NCI-H1930 (cell line): Measurements from ENCODE around the gene CDK19.
"Not testable (repeated sequence)": the region's sequence is repeated elsewhere in the genome, so short reads cannot be mapped to it uniquely, and the experiment has no call there.

Experiments
- DNase-seq, 2 experiments: peaks; one replicate each; lab custom pipeline; 2025; lab: John Stamatoyannopoulos, UW

Gene CDK19

GRCh38 chr6:110813338-110814101 lies 1.7 kb downstream of the CDK19 start:
- no peak for DNase-seq

DNA sequence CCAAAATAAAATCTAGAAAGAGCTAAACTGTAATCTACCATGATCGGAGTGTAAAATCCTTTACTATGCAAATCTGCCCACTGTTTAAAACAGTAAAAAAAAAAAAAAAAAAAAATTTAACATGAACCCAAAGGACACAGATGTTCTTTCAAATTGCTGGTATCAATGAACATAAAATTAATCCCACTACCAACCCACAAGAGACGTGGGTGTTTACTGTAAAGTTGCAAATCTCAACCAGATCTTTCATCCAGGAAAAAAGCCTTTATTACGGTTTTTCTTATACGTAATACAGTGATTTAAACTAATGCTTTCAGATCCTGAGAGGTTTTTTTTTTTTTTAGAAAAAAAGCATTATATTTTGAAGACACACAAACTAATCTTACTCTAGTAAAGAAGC lies 2.5 kb downstream of the CDK19 start:
- DNase-seq, result no peak

DNA sequence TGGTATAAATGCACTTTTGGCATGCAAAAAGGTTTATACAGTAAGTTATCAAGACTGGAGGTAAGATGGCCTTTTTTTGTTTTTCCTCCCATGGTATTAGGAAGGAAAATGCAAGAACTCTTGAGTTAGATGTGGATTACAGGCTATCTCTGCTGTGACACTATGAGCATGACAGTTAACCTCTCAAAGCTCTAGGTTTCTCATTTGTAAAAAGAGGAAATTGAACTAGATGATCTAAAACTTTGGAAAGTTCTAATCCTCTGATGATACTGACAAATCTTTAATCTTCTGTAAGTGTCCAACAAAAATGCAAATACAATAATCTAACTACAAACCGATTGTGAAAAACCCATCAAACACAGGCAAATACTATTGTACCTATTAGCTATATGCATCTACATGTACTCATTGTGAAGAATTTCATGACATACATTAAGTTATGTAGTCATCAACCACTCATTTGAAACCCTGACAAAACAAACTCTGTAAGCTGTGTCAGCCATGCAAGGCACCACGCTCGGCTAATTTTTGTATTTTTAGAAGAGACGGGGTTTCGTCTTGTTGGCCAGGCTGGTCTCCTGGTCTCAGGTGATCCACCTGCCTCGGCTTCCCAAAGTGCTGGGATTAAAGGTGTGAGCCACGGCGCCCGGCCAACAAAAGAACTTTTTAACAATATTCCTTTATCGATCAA lies 4.2 kb downstream of the CDK19 start:
- no peak for DNase-seq

DNA sequence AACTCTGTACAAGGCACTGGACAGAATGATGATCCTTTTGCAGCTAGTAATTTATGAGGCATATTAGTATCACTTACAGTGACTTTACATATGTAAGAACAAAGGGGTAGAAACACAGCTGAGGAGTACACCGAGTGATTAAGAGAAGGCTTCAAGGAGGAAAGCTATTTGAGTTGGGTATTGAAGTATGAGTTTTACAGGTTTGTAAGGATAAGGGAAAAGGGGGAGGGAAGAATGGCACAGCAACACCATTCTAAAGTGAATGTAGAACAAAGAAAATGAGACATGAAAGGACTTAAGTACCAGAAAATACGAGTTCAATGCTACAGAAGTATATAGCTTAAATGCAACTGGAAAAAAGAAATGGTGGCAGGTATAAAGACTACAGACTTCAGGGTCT lies 5.5 kb downstream of the CDK19 start:
- no peak for DNase-seq

DNA sequence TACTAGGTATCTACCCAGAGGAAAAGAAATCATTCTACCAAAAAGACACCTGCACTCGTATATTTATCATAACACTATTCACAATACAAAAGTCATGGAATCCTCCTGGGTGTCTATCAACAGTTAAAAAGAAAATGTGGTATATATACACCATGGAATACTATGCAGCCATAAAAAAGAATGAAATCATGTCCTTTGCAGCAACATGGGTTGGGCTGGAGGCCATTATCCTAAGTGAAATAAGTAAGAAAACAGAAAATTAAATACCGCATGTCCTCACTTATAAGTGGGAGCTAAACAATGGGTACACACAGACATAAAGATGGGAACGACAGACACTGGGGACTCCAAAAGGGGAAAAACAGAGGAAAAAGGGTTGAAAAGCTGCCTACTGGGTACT lies 13.1 kb downstream of the CDK19 start:
- not testable (repeated sequence) for DNase-seq

- no peak for DNase-seq
These were observed 14.5 kb downstream of the CDK19 start for GRCh38 chr6:110800839-110801196.

GRCh38 chr6:110800196-110800838 lies 15.0 kb downstream of the CDK19 start:
- DNase-seq, result no peak

DNA sequence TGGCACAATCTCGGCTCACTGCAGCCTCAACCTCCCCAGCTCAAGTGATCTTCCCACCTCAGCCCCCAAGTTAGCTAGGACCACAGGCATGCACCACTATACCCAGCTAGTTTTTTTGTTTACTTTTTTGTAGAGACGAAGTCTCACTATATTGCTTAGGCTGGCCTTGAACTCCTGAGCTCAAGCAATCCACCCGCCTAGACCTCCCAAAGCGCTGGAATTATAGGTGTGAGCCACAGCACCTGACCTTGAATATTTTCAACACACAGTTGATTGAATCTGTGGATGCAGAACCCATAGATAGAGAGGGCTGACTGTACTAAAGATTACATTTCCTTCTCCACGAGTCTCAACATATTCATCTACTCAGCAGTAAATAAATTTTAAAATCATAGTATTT lies 15.6 kb downstream of the CDK19 start:
- DNase-seq, result no peak

DNA sequence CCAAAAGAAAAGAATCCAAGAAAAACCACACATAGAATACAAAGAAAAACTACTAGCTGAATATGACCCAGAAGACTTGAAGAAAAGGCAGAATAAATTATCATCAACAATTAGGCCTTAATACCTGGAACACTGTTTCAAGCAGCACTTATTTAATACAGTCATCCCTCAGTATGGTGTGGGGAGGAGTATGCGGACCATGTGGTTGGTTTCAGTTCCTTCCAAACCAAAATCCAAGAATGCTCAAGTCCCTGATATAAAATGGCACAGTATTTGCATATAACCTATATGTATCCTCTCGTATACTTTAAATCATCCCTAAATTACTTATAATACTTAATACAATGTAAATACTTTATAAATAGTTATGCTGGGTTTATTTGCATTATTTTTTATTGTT lies 16.1 kb downstream of the CDK19 start:
- no peak for DNase-seq

DNA sequence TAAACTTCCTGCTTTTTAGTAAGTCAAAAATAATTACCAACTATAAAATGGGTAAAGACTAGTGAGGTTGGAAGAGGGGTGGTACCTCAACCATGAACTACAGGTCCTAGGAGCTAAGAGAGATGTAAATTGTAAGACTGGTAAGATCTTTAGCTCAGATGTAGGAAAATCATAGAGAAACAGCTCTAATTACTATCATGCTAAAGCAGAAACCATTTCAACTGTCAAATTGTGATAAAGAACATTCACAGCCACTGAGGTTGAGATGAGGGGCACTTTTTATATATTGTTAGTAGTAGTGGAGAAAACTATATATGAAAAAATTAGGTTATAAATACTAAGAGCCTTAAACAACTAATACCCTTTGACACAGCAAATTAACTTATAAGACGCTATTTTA lies 20.0 kb downstream of the CDK19 start:
- DNase-seq, result no peak

GRCh38 chr6:110786696-110787095 lies 28.6 kb downstream of the CDK19 start:
- DNase-seq, result no peak

GRCh38 chr6:110786271-110786670 lies 29.0 kb downstream of the CDK19 start:
- DNase-seq, result no peak

- DNase-seq, result no peak
These were observed 30.7 kb downstream of the CDK19 start for GRCh38 chr6:110784610-110784979.

DNA sequence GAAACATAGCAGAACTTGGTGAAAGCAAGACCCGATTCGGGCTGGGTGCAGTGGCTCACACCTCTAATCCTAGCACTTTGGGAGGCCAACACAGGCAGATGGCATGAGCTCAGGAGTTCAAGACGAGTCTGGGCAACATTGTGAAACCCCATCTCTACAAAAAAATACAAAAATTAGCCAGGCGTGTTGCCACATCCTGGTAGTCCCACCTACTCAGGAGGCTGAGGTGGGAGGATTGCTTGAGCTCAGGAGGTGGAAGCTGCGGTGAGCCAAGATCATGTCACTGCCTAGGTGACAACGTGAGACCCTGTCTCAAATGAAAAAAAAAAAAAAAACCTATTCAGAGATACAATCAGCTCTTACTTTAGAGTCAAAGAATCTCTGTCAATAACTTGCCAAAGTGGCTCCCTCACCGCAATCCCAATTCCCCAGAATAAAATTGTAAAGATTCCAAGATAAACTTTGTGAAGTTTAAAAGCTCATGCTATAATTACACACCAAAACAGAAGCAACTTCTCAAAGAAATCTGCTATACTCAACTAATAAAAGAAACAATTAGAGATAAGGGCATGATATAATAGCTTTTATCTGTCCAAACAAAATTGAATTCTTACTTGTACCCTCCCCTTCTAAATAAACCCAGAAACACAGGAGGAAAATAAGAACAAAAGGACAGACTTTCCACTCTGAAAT lies 33.6 kb downstream of the CDK19 start:
- DNase-seq, result no peak

DNA sequence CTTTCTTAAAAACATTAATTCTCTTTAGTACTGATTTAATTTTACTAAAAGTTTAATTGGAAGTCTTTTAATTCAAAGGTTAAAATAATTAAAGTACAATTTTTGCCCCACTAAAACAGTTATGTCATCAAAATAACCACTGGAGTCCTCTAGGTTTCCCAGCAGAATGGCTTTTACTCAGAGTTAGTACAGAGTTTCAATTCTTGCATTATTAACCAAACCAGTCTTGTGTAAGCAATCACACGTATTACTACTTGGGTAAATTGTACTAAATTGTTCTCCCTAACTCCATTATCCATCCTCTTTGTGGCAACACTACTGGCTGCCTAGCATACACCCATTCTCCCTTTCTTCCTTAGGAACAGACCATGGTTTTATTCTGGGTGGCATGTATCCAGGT lies 36.9 kb downstream of the CDK19 start:
- no peak for DNase-seq

DNA sequence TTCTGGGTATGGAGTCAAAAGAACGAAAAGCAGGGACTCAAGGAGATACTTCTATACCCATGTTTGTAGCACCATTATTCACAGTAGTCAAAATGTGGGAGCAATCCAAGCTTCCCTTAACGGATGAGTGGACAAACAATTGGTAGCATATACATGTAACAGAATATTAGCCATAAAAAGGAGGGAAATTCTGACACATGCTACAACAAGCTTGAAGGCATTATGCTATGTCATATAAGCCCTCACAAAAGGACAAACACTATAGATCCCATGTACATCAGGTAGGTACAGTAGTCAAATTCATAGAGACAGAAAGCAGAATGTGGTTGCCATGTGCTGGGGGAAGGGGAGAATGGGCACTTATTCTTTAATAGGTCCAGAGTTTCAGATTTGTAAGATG lies 37.6 kb downstream of the CDK19 start:
- no peak for DNase-seq

GRCh38 chr6:110776413-110776812 lies 38.9 kb downstream of the CDK19 start:
- no peak for DNase-seq

DNA sequence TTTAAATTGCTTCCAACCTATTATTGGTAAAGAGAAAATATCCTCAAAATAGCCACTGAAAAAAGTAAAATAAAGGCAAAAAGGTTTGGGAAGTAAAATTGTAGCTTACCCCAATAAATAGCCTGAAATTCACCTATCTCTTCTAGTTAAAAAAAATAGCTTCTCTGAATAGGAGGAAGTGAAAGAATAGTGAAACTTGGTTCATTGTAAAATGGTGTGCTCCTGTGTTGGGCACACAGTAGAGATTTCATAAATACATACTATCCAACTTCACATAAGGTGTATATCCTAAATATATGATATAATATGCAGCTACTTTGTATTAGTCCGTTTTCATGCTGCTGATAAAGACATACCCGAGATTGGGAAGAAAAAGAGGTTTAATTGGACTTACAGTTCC lies 45.3 kb downstream of the CDK19 start:
- no peak for DNase-seq

- DNase-seq, result no peak
These were observed 47.2 kb downstream of the CDK19 start for GRCh38 chr6:110768057-110768456.

GRCh38 chr6:110761371-110761770 lies 53.9 kb downstream of the CDK19 start:
- no peak for DNase-seq

DNA sequence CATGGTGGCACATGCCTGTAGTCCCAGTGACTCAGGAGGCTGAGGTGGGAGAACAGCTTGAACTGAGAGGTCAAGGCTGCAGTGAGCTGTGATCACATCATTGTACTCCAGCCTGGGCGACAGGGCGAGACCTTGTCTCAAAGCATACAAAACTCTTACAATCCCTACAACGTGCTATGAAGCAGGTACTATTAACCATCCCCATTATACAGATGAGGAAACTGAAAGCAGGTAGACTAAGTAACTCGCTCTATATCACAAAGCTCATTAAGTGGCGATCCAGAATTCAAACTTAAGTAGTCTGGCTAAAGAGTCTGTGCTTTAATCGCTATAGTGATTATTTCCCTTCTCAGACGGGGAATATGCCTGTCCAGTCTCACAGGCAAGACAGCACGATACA lies 54.7 kb downstream of the CDK19 start:
- no peak for DNase-seq

DNA sequence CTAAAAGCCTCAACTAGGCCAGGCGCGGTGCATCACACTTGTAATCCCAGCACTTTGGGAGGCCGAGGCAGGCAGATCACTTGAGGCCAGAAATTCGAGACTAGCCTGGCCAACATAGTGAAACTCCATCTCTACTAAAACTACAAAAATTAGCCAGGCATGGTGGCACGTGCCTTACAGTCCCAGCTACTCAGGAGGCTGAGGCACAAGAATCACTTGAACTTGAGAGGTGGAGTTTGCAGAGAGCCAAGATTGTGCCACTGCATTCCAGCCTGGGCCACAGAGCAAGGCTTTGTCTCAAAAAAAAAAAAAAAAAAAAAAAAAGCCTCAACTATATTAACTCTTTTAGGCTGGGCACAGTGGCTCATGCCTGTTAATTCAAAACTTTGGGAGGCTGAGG lies 55.2 kb downstream of the CDK19 start:
- not testable (repeated sequence) for DNase-seq

- DNase-seq, result no peak
These were observed 57.3 kb downstream of the CDK19 start for GRCh38 chr6:110757926-110758325.
